GM13976 (cell line): Measurements from ENCODE around the gene WDR90.
A peak's percentile ranks its signal among the peaks of the same experiment; 100 is the strongest.

Experiments
- DNase-seq: peaks from one replicate; pipeline ENCODE4 v3.0.0; 2012; ENCODE audit warnings: low spot score
- in situ Hi-C: fragments of 300-500 bp; cut with MboI; formaldehyde crosslinking; loops from one replicate; pipeline ENCODE4 v1.12.0; 2022; ENCODE audit warnings: low sequenced_read_pairs, mixed read lengths, inconsistent platforms; ENCODE audit not compliant: unreplicated experiment
- TF ChIP-seq, protein P1 (sequence below): IDR thresholded peaks from 2 replicates; pipeline ENCODE4 v1.5.1; 2012; ENCODE audit warnings: borderline replicate concordance, mild to moderate bottlenecking; ENCODE audit not compliant: insufficient read depth; ENCODE audit errors: extremely low read depth, missing control alignments, control extremely low read depth

WDR90 gene

DNA sequence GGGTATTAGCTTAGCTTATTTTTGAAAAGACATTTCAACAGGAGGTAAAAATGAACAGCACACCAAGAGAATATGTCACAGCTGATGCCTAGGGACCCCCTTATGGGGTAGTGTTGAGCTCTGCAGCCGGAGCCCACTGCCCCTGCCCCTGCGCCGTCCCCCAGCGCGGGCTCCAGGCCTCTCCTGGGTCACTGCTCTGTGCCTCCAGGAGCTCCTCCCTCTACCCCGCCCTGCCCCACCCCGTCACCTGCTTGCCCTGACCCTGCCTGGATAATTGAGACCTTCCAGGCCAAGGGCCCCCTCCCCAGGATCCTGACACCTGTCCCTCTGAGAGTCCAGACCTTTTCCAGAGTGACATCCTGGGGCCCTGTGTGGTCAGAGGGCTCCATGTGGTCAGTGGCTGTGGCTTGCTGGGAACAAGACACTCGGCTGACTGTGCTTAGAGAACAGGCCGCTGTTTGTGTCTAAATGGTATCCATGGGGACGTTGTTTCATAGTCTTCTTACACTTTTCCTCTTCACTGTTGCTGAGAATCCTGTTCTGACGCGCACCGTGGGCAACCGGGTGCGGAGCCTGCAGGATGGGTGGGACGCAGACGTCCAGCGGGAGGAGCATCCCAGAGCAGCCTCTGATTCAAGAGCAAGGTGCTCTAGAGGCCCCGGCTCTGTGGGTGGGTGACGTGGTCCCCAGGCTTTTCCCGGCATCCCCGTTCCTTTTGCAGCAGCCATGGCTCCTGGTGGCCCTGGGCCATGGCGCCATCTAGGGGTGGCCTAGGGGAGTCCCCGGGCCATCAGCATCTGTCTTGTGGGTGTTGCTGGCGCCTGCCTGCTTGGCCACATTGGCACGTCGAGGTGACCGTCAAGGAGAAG is 38.4 kb upstream of the WDR90 start:
- TF ChIP-seq, protein P1, sequence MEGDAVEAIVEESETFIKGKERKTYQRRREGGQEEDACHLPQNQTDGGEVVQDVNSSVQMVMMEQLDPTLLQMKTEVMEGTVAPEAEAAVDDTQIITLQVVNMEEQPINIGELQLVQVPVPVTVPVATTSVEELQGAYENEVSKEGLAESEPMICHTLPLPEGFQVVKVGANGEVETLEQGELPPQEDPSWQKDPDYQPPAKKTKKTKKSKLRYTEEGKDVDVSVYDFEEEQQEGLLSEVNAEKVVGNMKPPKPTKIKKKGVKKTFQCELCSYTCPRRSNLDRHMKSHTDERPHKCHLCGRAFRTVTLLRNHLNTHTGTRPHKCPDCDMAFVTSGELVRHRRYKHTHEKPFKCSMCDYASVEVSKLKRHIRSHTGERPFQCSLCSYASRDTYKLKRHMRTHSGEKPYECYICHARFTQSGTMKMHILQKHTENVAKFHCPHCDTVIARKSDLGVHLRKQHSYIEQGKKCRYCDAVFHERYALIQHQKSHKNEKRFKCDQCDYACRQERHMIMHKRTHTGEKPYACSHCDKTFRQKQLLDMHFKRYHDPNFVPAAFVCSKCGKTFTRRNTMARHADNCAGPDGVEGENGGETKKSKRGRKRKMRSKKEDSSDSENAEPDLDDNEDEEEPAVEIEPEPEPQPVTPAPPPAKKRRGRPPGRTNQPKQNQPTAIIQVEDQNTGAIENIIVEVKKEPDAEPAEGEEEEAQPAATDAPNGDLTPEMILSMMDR: no peak
- DNase-seq: peak; percentile 69
- in situ Hi-C loops: no loop called here

- TF ChIP-seq, protein P1: no peak
- no peak for DNase-seq
- in situ Hi-C loops: no loop called here
These were observed 34.0 kb upstream of the WDR90 start for GRCh38 chr16:615122-615521.

- TF ChIP-seq, protein P1: no peak
- no peak for DNase-seq
- in situ Hi-C loops: no loop called here
These were observed 32.2 kb upstream of the WDR90 start for GRCh38 chr16:616733-617586.

- in situ Hi-C loops: no loop called here
- TF ChIP-seq, protein P1: no peak
- DNase-seq: no peak
These were observed 31.3 kb upstream of the WDR90 start for GRCh38 chr16:617855-618254.

DNA sequence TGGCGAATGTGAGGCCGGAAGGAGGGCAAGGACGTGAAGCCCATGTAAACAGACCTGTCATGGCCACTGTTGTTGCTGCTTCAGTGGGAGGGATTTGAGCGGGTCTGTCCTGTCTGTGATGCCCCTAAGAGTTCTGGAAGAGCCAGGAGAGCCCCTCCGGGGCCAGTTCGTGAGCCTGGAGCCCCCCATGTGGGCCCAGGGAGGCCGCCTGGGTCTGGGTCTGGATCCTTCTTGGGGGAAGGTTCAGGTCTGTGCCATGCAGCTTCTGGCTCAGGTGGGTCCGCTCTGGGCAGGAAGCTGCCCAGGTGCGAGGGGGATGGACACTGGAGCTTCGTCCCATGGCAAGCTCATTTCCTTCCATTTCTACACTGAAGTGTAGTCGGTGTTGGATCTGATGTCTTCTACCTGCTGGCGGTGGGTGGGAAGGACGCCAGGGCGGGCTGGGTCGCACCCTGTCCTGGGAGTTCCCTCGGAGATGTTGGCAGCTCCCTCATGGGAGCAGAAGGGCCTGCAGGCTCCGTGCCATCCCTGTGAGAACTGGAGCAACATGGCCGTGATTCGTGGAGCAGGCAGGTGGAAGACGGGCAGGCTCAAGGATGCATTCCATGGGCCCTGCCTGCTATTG is 29.6 kb upstream of the WDR90 start:
- TF ChIP-seq, protein P1: no peak
- in situ Hi-C loops: no loop called here

More for the DNA sequence above, 29.6 kb upstream of the WDR90 start:
- no peak for DNase-seq
